Right lobe of liver (tissue), 4 donors: ENCODE measurements around the gene MRPL14.

ENCODE experiments used
- POLR2A ChIP-seq: fragments of 450-650 bp; IDR thresholded peaks from one replicate; pipeline ENCODE4 v1.6.1; 2017; ENCODE audit warnings: antibody characterized with exemption, mild to moderate bottlenecking
- TF ChIP-seq, protein P1 (sequence below), 4 donors: fragments of 200-600 bp in 3 of 4; fragments of 450-650 bp in 1 of 4; IDR thresholded peaks; one replicate each; pipeline versions ENCODE4 v1.5.1 to v1.8.0; 2016 to 2022; ENCODE audit warnings: antibody characterized with exemption in 4 of 4, mild to moderate bottlenecking in 2 of 4
- donor health status: DM: no; HTN: no; CAD: no.
- donor health status: DM: no; HTN: no; CAD: no.
- donor health status: DM: no; HTN: yes; CAD: no.

DNA sequence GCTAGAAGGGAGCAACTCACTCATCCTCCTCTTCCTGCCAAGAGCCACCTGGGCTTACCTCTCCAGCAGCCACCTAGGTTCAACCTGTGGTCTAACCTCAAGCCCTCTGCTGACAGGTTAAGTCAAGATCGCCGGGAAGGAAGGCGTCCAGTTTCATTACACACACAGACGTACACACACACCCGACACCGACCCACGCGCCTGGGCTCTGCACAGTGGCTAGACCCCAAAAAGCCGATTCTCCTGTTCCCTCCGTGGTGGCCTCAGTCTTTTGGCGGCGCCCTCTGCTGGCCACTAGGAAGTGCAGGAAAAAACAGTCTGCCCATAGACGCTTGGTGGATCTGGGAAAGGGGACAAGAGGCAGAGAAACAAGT is 52.8 kb downstream of the MRPL14 start:
- TF ChIP-seq, protein P1, sequence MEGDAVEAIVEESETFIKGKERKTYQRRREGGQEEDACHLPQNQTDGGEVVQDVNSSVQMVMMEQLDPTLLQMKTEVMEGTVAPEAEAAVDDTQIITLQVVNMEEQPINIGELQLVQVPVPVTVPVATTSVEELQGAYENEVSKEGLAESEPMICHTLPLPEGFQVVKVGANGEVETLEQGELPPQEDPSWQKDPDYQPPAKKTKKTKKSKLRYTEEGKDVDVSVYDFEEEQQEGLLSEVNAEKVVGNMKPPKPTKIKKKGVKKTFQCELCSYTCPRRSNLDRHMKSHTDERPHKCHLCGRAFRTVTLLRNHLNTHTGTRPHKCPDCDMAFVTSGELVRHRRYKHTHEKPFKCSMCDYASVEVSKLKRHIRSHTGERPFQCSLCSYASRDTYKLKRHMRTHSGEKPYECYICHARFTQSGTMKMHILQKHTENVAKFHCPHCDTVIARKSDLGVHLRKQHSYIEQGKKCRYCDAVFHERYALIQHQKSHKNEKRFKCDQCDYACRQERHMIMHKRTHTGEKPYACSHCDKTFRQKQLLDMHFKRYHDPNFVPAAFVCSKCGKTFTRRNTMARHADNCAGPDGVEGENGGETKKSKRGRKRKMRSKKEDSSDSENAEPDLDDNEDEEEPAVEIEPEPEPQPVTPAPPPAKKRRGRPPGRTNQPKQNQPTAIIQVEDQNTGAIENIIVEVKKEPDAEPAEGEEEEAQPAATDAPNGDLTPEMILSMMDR (IDR thresholded peaks at IDR 0.05), result peak; percentile 82 to 89 (median 88)
- no peak for TF ChIP-seq POLR2A
